GM19452 (cell line): ENCODE measurements around the gene CPZ.
"Not testable (repeated sequence)": the region's sequence is repeated elsewhere in the genome, so short reads cannot be mapped to it uniquely, and the experiment has no call there.

Source experiments
- ATAC-seq: cut with Tn5 transposase; IDR thresholded peaks from one replicate; pipeline ENCODE4 v1.9.1; 2021; ENCODE audit not compliant: unreplicated experiment

CPZ gene

GRCh38 chr4:8556341-8557150 lies 36.0 kb upstream of the CPZ start:
- ATAC-seq: no peak

GRCh38 chr4:8557151-8558076 lies 35.2 kb upstream of the CPZ start:
- no peak for ATAC-seq

GRCh38 chr4:8558080-8558960 lies 34.2 kb upstream of the CPZ start:
- no peak for ATAC-seq

DNA sequence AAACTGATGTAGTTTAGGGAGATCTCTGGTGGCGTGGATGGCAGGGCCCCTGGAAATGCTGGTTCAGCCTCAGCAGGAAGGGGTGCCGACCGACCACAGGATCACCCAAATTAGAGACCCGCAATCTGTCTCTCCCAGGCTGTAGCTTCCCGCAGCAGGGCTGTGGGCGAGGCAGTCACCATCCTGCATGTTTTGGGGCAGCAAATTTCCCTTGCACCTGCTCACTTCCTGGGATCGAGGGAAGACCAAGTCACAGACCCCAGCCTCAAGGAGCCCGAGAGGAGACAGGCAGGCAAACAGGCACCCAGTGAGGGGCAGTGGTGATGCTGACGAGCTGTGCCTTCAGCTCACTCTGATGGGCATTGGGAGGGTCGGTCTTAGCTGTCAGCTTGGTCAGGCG lies 33.6 kb upstream of the CPZ start:
- ATAC-seq: no peak

GRCh38 chr4:8559524-8560264 lies 32.9 kb upstream of the CPZ start:
- ATAC-seq: no peak

- ATAC-seq: no peak
These were observed 32.1 kb upstream of the CPZ start for GRCh38 chr4:8560265-8561047.

GRCh38 chr4:8564595-8564994 lies 28.0 kb upstream of the CPZ start:
- no peak for ATAC-seq

DNA sequence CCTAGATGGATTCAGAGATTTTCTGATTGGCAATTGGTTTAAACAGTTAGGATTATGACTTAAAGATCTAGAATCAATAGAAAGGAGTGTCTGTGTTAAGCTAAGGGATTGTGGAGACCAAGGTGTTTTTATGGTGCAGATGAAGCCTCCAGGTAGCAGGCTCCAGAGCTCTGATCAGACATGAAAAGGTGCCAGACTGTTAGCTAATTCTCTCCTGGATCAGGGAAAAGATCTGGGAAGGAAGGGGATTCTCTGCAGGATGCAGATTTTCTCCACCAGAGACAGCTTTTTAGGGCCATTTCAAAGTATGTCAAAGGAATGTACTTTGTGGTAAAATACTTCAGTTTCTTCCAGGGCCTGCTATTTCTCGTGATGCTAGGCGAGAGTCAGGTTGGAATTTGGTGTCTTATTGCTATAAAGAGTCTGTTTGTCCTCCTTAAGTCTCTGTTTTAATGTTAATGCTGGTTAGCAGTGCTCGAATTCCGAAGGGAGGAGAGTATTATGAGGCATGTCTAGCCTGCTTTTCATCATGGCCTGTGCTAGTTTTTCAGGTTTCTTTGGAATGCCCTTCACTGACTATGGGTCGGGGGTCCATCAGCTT lies 24.4 kb upstream of the CPZ start:
- no peak for ATAC-seq

GRCh38 chr4:8570201-8570600 lies 22.4 kb upstream of the CPZ start:
- no peak for ATAC-seq

DNA sequence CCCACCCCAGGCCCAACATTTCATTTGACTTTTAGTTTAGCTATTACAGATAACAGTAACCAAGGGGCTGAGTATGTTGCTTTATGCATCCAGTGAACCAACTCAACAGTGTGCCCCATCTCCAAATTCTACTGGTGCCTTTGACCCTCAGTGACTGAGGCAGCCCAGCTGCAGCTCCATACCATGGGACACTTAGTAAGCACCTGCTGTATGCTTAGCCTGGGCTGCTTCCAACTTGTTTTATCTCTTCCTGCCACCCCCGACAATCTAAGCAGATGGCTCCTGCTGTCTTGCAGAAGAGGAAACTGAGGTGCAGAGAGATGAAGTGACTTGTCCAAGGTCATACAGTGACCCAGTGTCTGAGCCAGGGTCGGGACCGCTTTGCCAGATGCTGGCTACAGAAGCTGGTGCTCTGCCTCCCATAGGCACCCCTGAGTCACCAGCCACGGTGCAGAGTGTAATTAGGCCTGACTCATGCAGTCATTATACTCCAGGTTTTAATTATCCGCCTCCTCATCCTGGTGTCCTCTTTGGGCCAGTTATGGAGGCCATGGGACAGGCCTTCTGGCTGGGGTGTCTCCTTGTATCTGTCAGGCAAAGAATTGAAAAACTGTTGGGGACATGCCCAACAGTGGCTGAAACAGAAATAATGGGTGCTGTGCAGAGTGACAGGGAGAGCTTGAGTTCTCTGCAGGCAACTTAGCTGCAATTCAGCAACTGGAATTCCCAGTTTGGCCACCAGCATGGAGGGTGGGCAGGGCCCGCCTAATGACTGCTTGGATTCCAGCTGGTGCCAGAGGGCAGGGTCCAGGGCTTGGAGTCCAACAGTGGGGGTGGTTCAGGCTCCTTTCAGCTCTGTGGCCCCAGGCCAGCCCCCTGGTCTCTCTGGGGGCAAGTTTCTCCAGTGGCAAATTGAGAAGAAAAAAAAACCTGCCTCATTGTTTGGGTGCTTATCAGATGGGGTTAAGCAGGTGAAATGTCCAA lies 20.6 kb upstream of the CPZ start:
- ATAC-seq: no peak

DNA sequence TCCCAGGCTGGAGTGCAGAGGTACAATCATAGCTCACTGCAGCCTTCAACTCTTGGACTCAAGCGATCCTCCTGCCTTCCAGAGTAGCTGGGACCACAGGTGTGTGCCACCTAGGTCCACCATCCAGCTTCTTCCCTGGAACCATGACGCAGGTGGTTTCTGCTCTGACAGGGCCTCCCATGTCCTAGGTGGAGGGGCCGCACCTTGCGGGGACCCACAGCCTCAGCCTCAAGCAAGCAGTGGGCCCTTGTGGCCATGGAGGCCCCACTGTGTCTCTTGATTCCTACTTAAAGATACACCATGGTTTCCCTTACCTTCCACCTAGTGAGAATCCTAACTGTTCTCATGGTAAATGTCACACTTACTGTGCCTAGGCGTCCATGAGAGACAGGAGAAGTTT lies 19.3 kb upstream of the CPZ start:
- no peak for ATAC-seq

DNA sequence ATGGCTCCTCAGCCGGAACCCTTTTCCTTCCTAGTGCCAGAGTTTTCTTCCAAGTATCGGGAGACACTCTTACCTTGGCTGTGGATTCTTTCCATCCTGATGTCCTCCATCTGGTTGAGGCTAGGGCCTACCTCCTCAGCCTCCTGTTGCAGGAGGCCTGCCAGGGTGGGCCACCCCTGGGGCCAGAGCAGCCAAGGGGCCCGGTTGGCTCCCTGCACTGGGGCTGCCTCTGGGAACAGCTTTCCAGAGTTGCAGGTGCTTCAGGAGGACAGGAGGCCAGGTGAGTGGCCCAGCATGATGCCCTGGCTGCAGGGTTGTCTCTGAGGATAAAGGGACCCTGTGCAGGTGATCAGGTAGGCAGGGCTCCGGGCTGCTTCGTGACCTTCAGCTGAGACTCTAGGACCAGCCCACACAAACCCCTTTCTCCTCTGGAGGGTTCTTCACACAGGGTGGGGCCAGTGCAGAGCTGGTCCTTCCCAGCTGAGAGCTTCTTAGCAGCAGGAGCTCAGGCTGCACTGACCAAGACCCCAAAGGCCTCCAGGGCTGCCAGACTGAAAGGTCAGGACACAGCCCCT lies 17.7 kb upstream of the CPZ start:
- no peak for ATAC-seq

DNA sequence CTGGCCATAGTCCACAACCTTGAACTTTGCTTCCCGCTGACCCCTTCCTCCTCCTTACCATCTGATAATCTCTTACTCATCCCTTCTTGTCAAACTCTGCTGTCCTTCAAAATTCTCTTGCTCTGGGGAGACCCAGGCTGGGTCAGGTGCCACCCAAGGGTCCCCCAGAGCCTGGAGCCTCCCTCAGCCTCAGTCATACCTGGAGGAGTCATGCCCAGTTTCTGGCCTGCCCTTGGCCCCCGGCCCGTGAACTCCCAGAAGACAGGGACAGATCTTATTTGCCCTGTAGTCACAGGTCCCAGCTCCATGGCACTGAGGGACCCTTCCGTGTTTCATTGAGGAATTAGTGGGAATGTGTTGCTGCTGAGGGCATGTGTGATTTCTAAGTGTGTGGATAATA lies 17.1 kb upstream of the CPZ start:
- ATAC-seq: no peak

- ATAC-seq: not testable (repeated sequence)
These were observed 16.0 kb upstream of the CPZ start for GRCh38 chr4:8576591-8576990.

- no peak for ATAC-seq
These were observed 15.5 kb upstream of the CPZ start for GRCh38 chr4:8577046-8577445.

GRCh38 chr4:8577972-8578371 lies 14.6 kb upstream of the CPZ start:
- no peak for ATAC-seq

DNA sequence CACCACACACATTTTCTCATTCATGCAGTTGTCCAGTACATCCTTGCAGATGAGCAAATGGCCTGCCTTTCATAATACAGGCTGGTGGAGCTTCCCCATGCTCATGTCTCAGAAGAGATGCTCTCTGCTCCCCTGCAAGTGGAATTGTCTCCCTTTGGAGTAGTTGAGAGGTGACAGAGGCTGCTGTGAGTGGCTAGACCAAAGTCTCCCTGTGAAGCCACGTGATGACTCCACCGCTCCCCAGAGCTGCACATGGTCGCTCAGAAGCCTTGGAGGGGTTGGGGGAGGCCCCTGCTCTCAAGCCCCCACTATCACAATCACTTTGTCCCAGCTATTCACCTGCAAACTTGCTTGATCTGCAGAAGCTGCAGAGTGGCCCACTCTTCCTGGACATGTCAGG lies 13.8 kb upstream of the CPZ start:
- ATAC-seq: no peak
